HFF-Myc (cell line): Measurements from ENCODE around the gene TARBP1.
A peak's percentile ranks its signal among the peaks of the same experiment; 100 is the strongest.
"Not testable (repeated sequence)": the region's sequence is repeated elsewhere in the genome, so short reads cannot be mapped to it uniquely, and the experiment has no call there.

Experiments
- DNase-seq: peaks from one replicate; pipeline ENCODE4 v3.0.0-alpha.2; 2011; ENCODE audit warnings: low read depth; ENCODE audit errors: extremely low read depth
- H3K4me3 ChIP-seq: replicated peaks from 2 replicates; pipeline ENCODE4 v1.5.1; 2011; ENCODE audit warnings: low read depth, mild to moderate bottlenecking, control low read depth, low read length
- TF ChIP-seq, protein P1 (sequence below): IDR thresholded peaks from 2 replicates; pipeline ENCODE4 v1.5.1; 2012; ENCODE audit warnings: mild to moderate bottlenecking, low read depth, low read length, control low read depth; ENCODE audit errors: missing control alignments

Gene TARBP1

DNA sequence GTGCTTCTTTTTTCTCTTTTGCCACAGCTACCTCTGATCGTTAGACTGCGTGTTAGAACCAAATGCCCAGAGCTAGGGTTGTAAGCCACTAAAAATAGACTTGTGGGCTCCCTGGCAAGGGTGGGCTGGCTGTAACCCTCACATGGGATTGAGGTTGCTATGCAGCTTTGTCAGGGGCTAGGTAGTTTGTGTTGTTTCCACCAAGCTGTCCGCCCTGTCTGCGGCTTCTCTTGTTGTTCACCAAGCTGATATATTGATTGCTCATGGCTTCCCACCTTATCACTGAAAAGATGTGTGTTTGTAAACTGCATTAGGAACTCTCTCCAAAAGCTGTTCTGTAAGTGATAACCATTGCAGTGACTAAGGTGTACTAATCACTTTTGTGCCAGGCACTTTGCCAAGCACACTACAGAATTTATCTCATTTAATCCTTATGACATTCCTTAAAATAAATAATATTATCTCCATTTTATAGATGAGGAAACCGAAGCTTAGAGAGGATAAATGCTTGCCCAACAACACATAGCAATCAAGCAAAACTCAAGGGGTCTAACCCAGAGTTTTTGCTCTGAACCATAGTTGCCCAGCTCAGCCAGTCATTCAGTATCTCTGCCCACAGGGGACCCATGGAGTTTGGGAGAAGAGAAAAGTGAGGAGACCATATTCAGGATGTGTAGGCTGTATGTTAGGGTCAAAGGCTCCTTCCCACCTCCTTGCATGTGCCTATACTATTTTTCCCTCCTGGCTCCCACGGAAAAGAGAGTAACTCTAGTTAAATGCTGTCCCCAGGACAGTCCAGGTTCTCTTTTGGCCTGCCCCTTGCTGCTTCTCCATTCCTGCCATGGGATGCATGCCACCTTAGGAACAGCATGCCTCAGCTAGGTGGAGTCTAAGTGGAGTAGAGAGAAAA lies 42.2 kb upstream of the TARBP1 start:
- no peak for DNase-seq
- TF ChIP-seq, protein P1, sequence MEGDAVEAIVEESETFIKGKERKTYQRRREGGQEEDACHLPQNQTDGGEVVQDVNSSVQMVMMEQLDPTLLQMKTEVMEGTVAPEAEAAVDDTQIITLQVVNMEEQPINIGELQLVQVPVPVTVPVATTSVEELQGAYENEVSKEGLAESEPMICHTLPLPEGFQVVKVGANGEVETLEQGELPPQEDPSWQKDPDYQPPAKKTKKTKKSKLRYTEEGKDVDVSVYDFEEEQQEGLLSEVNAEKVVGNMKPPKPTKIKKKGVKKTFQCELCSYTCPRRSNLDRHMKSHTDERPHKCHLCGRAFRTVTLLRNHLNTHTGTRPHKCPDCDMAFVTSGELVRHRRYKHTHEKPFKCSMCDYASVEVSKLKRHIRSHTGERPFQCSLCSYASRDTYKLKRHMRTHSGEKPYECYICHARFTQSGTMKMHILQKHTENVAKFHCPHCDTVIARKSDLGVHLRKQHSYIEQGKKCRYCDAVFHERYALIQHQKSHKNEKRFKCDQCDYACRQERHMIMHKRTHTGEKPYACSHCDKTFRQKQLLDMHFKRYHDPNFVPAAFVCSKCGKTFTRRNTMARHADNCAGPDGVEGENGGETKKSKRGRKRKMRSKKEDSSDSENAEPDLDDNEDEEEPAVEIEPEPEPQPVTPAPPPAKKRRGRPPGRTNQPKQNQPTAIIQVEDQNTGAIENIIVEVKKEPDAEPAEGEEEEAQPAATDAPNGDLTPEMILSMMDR, result no peak

DNA sequence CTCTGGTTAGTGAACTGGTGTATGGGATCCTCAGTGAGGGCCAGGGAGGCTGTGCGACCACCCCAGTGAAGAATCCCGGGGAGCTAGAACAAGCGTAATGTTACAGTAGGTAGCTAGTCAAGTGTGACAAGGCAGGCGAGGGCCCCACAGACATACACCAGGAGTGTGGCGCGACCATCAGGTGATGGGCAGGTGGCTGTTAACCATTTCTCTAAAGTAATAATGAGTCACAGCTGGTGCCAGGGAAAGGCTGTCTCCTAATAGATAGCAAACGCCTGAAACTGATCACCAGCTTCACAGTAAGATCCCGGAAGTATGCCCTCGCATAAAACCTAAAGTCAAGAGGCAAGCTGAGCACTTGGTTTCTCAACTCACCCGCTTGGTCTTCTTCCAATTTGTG lies 40.5 kb upstream of the TARBP1 start:
- DNase-seq, result no peak

More for the DNA sequence above, 42.2 kb upstream of the TARBP1 start:
- H3K4me3 ChIP-seq, result no peak overlapping the region

DNA sequence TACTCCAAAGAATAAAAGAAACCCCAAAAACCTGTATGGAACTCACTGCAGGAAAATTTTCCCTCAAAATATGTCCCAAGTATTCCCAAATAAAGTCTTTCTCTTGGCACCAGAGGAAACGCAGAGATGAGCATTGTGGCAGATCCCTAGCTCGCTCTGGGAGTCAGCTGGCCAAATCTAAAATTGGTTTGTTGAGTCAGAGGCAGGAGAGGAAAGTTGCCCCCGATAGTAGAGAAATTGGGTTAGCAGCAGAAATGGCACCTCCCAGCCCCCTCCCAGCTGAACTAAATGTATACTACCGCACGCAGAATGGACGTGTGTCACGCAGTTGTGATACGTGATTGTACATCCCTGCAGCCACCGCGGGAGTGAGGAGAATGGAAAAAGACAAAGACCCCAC lies 39.9 kb upstream of the TARBP1 start:
- TF ChIP-seq, protein P1, result no peak
- DNase-seq, result no peak
- no peak overlapping the region for H3K4me3 ChIP-seq

More for the DNA sequence above, 40.5 kb upstream of the TARBP1 start:
- H3K4me3 ChIP-seq, result no peak overlapping the region
- TF ChIP-seq, protein P1, result no peak

DNA sequence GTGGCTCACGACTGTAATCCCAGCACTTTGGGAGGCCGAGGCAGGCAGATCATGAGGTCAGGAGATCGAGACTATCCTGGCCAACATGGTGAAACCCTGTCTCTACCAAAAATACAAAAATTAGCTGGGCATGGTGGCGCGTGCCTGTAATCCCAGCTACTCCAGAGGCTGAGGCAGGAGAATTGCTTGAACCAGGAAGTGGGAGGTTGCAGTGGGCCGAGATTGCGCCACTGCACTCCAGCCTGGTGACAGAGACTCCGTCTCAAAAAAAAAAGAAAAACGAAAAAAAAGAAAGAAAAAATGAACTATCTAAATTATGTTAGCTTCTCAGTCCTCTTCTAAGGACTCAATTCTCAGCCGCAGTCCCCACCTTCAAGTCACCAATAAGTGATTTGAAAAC lies 39.1 kb upstream of the TARBP1 start:
- DNase-seq, result not testable (repeated sequence)

DNA sequence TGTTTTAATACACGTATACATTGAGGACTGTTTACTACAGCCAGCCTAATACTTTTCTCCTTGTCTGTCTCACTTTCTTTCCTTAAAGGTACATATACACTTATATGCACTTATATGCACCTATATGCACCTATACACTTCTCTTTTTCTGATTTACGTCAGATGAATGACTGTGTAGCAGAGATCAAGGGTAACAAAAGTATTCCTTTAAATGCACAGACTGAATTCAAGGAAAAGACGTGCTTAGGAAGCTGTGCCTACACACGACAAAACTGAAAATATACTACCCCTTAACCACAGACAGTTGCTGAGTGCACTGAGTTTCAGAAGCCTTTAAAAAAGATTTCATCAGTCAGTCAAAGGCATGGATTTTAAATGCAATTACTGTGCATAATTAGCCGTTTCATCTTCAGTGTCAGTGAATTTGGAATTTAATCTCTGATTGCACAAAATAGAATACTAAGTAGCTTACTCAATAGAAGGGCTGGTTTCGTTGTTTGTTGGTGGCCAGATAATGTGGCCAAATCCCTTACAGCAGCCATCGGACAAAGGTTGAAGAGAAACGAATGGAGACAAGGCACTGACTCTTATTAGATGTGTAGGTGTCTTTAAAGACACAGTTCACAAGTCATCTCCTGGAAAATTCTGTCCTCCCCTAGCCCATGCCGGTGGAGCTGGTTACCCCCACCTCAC lies 38.3 kb upstream of the TARBP1 start:
- no peak for DNase-seq
- TF ChIP-seq, protein P1, result no peak
- no peak overlapping the region for H3K4me3 ChIP-seq

More for the DNA sequence above, 39.1 kb upstream of the TARBP1 start:
- H3K4me3 ChIP-seq, result not testable (repeated sequence)

DNA sequence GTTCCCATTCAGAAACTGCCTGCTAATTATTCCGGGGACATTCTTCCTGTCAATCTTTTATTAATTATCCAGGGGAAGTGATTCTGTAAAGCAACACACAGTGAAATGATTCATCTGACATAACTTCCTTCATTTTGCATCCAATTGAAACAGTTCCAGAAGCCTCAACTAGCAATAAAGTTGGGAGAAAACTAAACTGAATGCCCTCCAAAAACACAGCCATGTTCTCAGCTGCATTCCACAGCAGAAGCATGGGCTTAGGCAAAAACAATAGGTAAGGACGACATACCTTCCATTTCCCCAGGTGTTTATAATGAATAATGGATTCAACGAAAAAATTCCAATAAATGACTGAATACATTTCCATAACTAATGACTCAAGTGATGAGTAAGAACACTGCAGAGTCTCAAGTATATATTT lies 36.9 kb upstream of the TARBP1 start:
- TF ChIP-seq, protein P1, result no peak
- H3K4me3 ChIP-seq, result no peak overlapping the region
- peak; percentile 59 for DNase-seq

DNA sequence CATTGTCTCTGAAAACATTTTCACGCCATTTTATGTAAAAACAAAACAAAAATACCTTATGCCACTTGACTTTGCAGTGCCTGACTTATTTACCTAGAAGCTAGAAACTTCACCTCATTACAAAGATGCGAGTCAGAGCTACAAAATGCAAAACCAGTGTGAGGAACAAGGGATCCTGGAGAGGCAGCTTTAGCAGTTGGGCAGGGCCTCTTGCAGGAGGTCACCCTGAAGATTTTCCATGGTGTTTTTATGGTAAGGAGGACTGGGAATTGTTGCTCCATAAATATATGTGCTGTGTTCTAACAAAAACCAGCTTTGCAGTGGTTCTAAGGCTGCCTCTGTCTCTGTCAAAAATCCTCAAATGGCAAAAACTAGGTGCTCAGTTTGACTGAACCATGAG lies 36.4 kb upstream of the TARBP1 start:
- no peak overlapping the region for H3K4me3 ChIP-seq
- DNase-seq, result no peak
- TF ChIP-seq, protein P1, result no peak
